Stimulated activated CD4-positive, alpha-beta T cell treated with anti-CD3 and anti-CD28 coated beads, Interleukin-4, amount 100 ng/mL, for 4 hours (primary cell): Measurements from ENCODE around the gene MED4.

Experiments used
- DNase-seq, 2 experiments: peaks; one replicate each; pipeline ENCODE4 v3.0.0-alpha.2; 2020

The MED4 gene

DNA sequence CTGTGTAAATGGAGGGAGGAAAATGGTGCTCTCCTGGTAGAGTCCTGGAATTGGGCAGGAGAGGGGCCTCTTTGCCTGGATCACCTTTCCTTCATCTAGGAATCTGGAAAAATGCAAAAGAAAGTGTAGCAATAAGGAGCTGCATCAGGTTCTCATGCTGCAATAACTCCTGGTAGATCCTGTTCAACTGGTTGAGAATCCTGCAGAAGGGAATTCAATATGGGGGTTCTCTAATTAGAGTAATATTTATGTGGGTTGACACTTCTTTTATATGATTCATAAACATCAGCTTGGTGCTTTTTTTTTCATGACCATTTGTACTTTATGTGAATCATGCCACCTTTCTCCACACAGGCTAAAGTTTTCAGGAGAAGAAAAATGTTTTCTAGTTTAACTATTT is 66.8 kb downstream of the MED4 start:
- DNase-seq: no peak
